Endothelial cell of umbilical vein (primary cell): ENCODE measurements around the gene F8A1. TPM values are rescaled to one million over a fixed set of nuclear protein-coding genes. Genes with fewer than 3 reads are reported as not detected.
"Not testable (repeated sequence)": the region's sequence is repeated elsewhere in the genome, so short reads cannot be mapped to it uniquely, and the experiment has no call there.

Source experiments
- BruUV-seq: library from RNA; stranded (reverse); fragments of 400-500 nt; replicated peaks from 2 replicates; lab custom pipeline; 2021; lab: Mats Ljungman, UMichigan
- CTCF ChIA-PET: fragments of 300-600, 350-600 bp; sonication (Branson Sonifier 250); formaldehyde crosslinking; loops from one replicate; lab custom pipeline; 2021; ENCODE audit warnings: antibody characterized with exemption, inconsistent platforms; lab: Charles Lee
- POLR2A ChIA-PET: fragments of 300-600, 350-600 bp; sonication (Branson Sonifier 250); formaldehyde crosslinking; loops from one replicate; lab custom pipeline; 2021; ENCODE audit warnings: antibody characterized with exemption, inconsistent platforms; lab: Charles Lee
- DNase-seq: peaks from one replicate; pipeline ENCODE4 v3.0.0-alpha.2; 2011; ENCODE audit warnings: low read depth, low spot score
- FAIRE-seq: peaks from 2 replicates; lab custom pipeline; 2011; peaks lifted over from hg19 to GRCh38; lab: Jason Lieb, UNC
- H2AFZ ChIP-seq: 2 replicates; pipeline ENCODE4 v1.6.0; 2012; ENCODE audit warnings: low read depth, low read length, control low read depth, inconsistent platforms
- H3K27ac ChIP-seq: 2 replicates; pipeline ENCODE4 v1.5.1; 2011; ENCODE audit warnings: low read depth, mild to moderate bottlenecking, control low read depth, low read length, moderate library complexity; ENCODE audit not compliant: insufficient read depth
- H3K27me3 ChIP-seq, 2 experiments: 2 replicates each; pipeline versions ENCODE4 v1.6.0 to v1.6.1; 2011; ENCODE audit warnings: low read length in 2 of 2, mixed read lengths in 1 of 2; ENCODE audit not compliant: control insufficient read depth in 2 of 2, insufficient read depth in 2 of 2
- H3K36me3 ChIP-seq, 2 experiments: 2 replicates in 1 of 2; 3 replicates in 1 of 2; pipeline ENCODE4 v1.5.1; 2011; ENCODE audit warnings: low read length in 2 of 2, mild to moderate bottlenecking in 1 of 2, moderate library complexity in 1 of 2; ENCODE audit not compliant: control insufficient read depth in 2 of 2, insufficient read depth in 2 of 2; ENCODE audit errors: extremely low read depth in 1 of 2
- H3K4me1 ChIP-seq: 3 replicates; pipeline ENCODE4 v1.5.1; 2011; ENCODE audit warnings: mild to moderate bottlenecking, low read length; ENCODE audit not compliant: control insufficient read depth, insufficient read depth; ENCODE audit errors: extremely low read depth
- H3K4me2 ChIP-seq: 2 replicates; pipeline ENCODE4 v1.6.1; 2011; ENCODE audit warnings: low read length, control low read depth, mixed read lengths; ENCODE audit not compliant: insufficient read depth
- H3K4me3 ChIP-seq, 3 experiments: fragments of 200-600 bp in 1 of 3; sonication (generic), shearing (Covaris generic) in 1 of 3; replicated peaks in 1 of 3; 2 replicates each; pipeline ENCODE4 v1.5.1; 2011 to 2016; ENCODE audit warnings: control low read depth in 3 of 3, low read length in 3 of 3, mild to moderate bottlenecking in 2 of 3, inconsistent platforms in 1 of 3, low read depth in 1 of 3, moderate library complexity in 1 of 3; ENCODE audit not compliant: insufficient read depth in 1 of 3
- H3K79me2 ChIP-seq: 2 replicates; pipeline ENCODE4 v1.6.0; 2012; ENCODE audit warnings: low read length, inconsistent platforms; ENCODE audit not compliant: control insufficient read depth, insufficient read depth
- H3K9ac ChIP-seq: replicated peaks from 2 replicates; pipeline ENCODE3; 2011; ENCODE audit warnings: low read length, control low read depth; ENCODE audit not compliant: insufficient read depth; ENCODE audit errors: extremely low read depth
- H3K9me1 ChIP-seq: replicated peaks from 3 replicates; pipeline ENCODE4 v1.6.0; 2011; ENCODE audit warnings: mild to moderate bottlenecking, low read length; ENCODE audit not compliant: control insufficient read depth, insufficient read depth; ENCODE audit errors: extremely low read depth
- H3K9me3 ChIP-seq: replicated peaks from 2 replicates; pipeline ENCODE4 v1.5.1; 2012; ENCODE audit warnings: low read length, inconsistent platforms; ENCODE audit not compliant: control insufficient read depth, insufficient read depth
- H4K20me1 ChIP-seq: replicated peaks from 2 replicates; pipeline ENCODE3; 2011; ENCODE audit warnings: mild to moderate bottlenecking, low read length; ENCODE audit not compliant: control insufficient read depth, insufficient read depth; ENCODE audit errors: extremely low read depth
- EZH2 ChIP-seq: IDR thresholded peaks from 2 replicates; pipeline ENCODE4 v1.6.1; 2012; ENCODE audit warnings: borderline replicate concordance, low read depth, mild to moderate bottlenecking, moderate library complexity, low read length, inconsistent platforms; ENCODE audit not compliant: severe bottlenecking
- FOS ChIP-seq: IDR thresholded peaks from 2 replicates; pipeline ENCODE4 v1.6.1; 2011; ENCODE audit warnings: mild to moderate bottlenecking, low read length, moderate library complexity, borderline replicate concordance; ENCODE audit not compliant: insufficient read depth
- POLR2A ChIP-seq: IDR thresholded peaks from 2 replicates; pipeline ENCODE4 v1.6.1; 2012; ENCODE audit warnings: low read depth, mild to moderate bottlenecking, control low read depth, low read length
- POLR2AphosphoS5 ChIP-seq: IDR thresholded peaks from 2 replicates; pipeline ENCODE4 v1.6.1; 2012; ENCODE audit warnings: low read depth, mild to moderate bottlenecking, control low read depth, low read length, moderate library complexity; ENCODE audit not compliant: insufficient read depth
- dilution Hi-C: fragments of 300-500 bp; cut with MboI; formaldehyde crosslinking; loops from one replicate; pipeline ENCODE4 v1.15.0; 2019; ENCODE audit warnings: low sequenced_read_pairs; ENCODE audit not compliant: extremely low pct_ligation_motif_present
- intact Hi-C: fragments of 100-400 bp; cut with micrococcal nuclease; formaldehyde crosslinking; loops from one replicate; pipeline ENCODE4 v1.10.0; 2022
- polyA plus RNA-seq, 4 experiments: library from polyadenylated mRNA; depleted of rRNA in 3 of 4; stranded (reverse) in 3 of 4; unstranded in 1 of 4; fragments of >200 nt; gene quantifications; 2 replicates each; pipeline versions ENCODE4 v1.2.1 to v1.2.3, GENCODE V29; 2011 to 2012; ENCODE audit warnings: missing spikeins in 1 of 4
- total RNA-seq: library from RNA; stranded (reverse); gene quantifications from 2 replicates; pipeline ENCODE4 v1.2.3, GENCODE V29; 2021
- TF ChIP-seq, protein P1 (sequence below), 2 donors: IDR thresholded peaks; 1 replicate in 1 of 2; 2 replicates in 1 of 2; pipeline ENCODE4 v1.5.1; 2011; ENCODE audit warnings: low read length in 2 of 2, mild to moderate bottlenecking in 2 of 2, moderate library complexity in 2 of 2, control low read depth in 1 of 2, inconsistent platforms in 1 of 2, low read depth in 1 of 2; ENCODE audit not compliant: insufficient read depth in 1 of 2; ENCODE audit errors: extremely low read depth in 1 of 2
- TF ChIP-seq, protein P2 (sequence below): IDR thresholded peaks from 2 replicates; pipeline ENCODE4 v1.6.1; 2011; ENCODE audit not compliant: insufficient read depth, insufficient read length

F8A1 gene
- total and polyA plus RNA-seq, 2 donors (not counting 3 experiments of a cell fraction or from before 2014, with no cell fraction given), result 10.0 to 11.4 TPM

DNA sequence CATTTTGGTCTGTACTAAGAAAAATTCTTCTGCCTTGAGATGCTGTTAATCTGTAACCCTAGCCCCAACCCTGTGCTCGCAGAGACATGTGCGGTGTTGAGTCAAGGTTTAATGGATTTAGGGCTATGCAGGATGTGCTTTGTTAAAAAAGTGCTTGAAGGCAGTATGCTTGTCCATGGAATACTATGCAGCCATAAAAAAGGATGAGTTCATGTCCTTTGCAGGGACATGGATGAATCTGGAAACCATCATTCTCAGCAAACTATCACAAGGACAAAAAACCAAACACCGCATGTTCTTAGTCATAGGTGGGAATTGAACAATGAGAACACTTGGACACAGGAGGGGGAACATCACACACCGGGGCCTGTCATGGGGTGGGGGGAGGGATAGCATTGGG lies 23.9 kb downstream of the F8A1 start:
- H3K9me1 ChIP-seq, H4K20me1 ChIP-seq, intact Hi-C loops, H3K27ac ChIP-seq, H3K79me2 ChIP-seq, DNase-seq, H3K9ac ChIP-seq, FAIRE-seq, dilution Hi-C loops, BruUV-seq, H3K4me2 ChIP-seq, H3K9me3 ChIP-seq, H3K27me3 ChIP-seq, POLR2A ChIA-PET, H3K4me1 ChIP-seq, H2AFZ ChIP-seq, H3K4me3 ChIP-seq, H3K36me3 ChIP-seq, CTCF ChIA-PET: not testable (repeated sequence)

DNA sequence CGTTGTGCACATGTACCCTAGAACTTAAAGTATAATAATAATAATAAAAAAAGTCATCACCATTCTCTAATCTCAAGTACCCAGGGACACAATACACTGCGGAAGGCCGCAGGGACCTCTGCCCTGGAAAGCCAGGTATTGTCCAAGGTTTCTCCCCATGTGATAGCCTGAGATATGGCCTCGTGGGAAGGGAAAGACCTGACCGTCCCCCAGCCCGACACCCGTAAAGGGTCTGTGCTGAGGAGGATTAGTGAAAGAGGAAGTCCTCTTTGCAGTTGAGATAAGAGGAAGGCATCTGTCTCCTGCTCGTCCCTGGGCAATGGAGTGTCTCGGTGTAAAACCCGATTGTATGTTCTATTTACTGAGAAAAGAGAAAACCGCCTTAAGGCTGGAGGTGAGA lies 24.4 kb downstream of the F8A1 start:
- H3K4me1 ChIP-seq, BruUV-seq, H3K4me2 ChIP-seq, DNase-seq, dilution Hi-C loops, CTCF ChIA-PET, intact Hi-C loops, H3K27me3 ChIP-seq, H3K9ac ChIP-seq, H3K4me3 ChIP-seq, H2AFZ ChIP-seq, H4K20me1 ChIP-seq, H3K36me3 ChIP-seq, H3K9me3 ChIP-seq, H3K79me2 ChIP-seq, H3K9me1 ChIP-seq, H3K27ac ChIP-seq, FAIRE-seq, POLR2A ChIA-PET: not testable (repeated sequence)

DNA sequence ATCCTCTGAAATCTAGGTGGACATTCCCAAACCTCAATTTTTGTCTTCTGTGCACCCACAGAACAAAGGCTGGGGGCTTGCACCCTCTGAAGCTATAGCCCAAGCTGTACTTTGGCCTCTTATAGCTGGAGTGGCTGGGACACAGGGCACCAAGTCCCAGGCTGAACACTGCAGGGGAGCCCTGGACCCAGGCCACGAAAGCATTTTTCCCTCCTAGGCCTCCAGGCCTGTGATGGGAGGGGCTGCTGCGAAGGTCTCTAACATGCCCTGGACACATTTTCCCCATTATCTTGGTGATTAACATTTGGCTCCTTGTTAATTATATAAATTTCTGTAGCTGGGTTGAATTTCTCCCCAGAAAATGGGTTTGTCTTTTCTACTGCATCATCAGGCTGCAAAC lies 27.9 kb downstream of the F8A1 start:
- no TSS peak for BruUV-seq
- peaks cover 2 to 4% of the 10 kb centered on the region in 2 experiments for H3K27me3 ChIP-seq
- no peak overlapping the region for H3K9ac ChIP-seq
- dilution Hi-C loops, result no loop called here
- no peak overlapping the region for H2AFZ ChIP-seq
- ChIA-PET POLR2A (no interaction called here), CTCF (no interaction called here)
- DNase-seq (no peak), FAIRE-seq (no peak)
- H3K79me2 ChIP-seq, result no peaks in the 10 kb centered on the region
- no peaks in the 10 kb centered on the region for H3K4me1 ChIP-seq
- no peak overlapping the region for H3K4me3 ChIP-seq
- H3K9me3 ChIP-seq, result no peaks in the 10 kb centered on the region
- no peaks in the 10 kb centered on the region for H3K36me3 ChIP-seq
- H3K9me1 ChIP-seq, result no peaks in the 10 kb centered on the region
- intact Hi-C loops, result no loop called here
- H3K4me2 ChIP-seq, result no peak overlapping the region
- TF ChIP-seq, protein P1, sequence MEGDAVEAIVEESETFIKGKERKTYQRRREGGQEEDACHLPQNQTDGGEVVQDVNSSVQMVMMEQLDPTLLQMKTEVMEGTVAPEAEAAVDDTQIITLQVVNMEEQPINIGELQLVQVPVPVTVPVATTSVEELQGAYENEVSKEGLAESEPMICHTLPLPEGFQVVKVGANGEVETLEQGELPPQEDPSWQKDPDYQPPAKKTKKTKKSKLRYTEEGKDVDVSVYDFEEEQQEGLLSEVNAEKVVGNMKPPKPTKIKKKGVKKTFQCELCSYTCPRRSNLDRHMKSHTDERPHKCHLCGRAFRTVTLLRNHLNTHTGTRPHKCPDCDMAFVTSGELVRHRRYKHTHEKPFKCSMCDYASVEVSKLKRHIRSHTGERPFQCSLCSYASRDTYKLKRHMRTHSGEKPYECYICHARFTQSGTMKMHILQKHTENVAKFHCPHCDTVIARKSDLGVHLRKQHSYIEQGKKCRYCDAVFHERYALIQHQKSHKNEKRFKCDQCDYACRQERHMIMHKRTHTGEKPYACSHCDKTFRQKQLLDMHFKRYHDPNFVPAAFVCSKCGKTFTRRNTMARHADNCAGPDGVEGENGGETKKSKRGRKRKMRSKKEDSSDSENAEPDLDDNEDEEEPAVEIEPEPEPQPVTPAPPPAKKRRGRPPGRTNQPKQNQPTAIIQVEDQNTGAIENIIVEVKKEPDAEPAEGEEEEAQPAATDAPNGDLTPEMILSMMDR (IDR thresholded peaks at IDR 0.05; ENCODE audit: extremely low read depth in 1 of 2, insufficient read depth in 1 of 2, low read depth in 1 of 2, low read length in 2 of 2), result no peak
- no peak for TF ChIP-seq EZH2
- no peak for TF ChIP-seq POLR2A
- TF ChIP-seq POLR2AphosphoS5, result no peak
- TF ChIP-seq, protein P2, sequence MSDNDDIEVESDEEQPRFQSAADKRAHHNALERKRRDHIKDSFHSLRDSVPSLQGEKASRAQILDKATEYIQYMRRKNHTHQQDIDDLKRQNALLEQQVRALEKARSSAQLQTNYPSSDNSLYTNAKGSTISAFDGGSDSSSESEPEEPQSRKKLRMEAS, result no peak
- no peak for TF ChIP-seq FOS
- H3K27ac ChIP-seq, result no peak overlapping the region
- H4K20me1 ChIP-seq, result no peaks in the 10 kb centered on the region
